ENCODE results near the gene ZNF777. TPM values are rescaled to one million over a fixed set of nuclear protein-coding genes. Genes with fewer than 3 reads are reported as not detected.

ZNF777 gene
- polyA plus RNA-seq, 2 of the 4 experiments (the other 2 are of a cell fraction), result 5.4 to 10.5 TPM

DNA sequence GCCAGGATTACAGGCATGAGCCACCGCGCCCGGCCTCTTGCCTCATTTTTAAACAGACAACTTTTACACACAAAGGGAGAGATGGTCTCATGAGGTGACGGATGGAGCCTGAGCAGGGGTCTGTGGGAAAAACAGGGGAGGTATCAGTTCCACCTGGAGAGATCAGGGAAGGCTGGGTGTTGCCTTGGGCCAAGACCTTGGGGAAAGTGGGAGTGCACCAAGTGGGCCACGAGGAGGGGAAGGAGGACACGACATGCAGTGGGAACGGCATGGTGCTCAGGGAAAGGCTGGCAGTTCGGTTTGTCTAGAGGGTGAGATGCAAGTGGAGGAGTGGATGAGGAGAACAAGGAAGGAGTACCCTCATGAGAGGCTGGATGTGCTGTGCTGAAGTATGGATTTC lies 8.9 kb upstream of the ZNF777 start:
- WGBS (ENCODE audit: missing lambda C conversion rate), result 94% methylated on average over 8 of the region's 8 CpGs
- POLR2A ChIA-PET, result no interaction called here
- no peak for FAIRE-seq

DNA sequence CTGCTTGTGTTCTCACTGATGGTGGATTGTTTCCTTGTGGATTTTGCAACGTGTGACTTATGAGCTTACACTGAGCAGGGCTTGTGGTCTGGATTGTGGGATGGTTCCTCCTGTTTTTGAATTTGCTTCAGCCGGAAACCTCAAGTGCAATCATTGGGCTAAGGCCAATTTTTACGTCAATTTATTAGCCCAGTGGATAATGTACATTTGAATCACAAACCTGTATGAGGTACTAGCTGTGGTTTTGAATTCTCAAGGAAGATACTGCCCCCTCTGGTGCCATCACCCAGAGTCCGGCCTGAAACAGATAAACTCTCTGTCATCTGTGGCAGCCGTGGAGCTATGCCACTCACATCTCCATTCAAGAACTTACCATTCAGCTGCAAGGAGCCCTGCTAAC lies 7.3 kb upstream of the ZNF777 start:
- Histone ChIP-seq H3K4me2 (no peak overlapping the region), H3K4me1 (no peaks in the 10 kb centered on the region), H3K4me3 (no peak overlapping the region), H3K27ac (no peak overlapping the region), H3K9me3 (peaks cover 19% of the 10 kb centered on the region)
- DNase-seq (ENCODE audit: low read depth in 1 of 2, low spot score in 1 of 2), result no peak
- ChIA-PET POLR2A (no interaction called here), CTCF (interaction anchor here (1.2 kb wide), 1 partner anchor 9 kb away, joined by 4 read pairs; no protein-coding TSS in a partner anchor)
- WGBS (ENCODE audit: missing lambda C conversion rate), result 72% methylated on average over 5 of the region's 5 CpGs
- peak in 1 of 2 experiments; percentile 53; a peak in 3 of 6 replicates for ATAC-seq
- TF ChIP-seq MAFK (IDR thresholded peaks at IDR 0.05; ENCODE audit: partially characterized antibody) (no peak), ESRRA (IDR thresholded peaks at IDR 0.05; ENCODE audit: borderline replicate concordance, low read length) (no peak), CHD4 (IDR thresholded peaks at IDR 0.05; ENCODE audit: borderline replicate concordance) (no peak), FOXS1 (CRISPR knock-in tag; IDR thresholded peaks at IDR 0.05) (no peak), TP53 (CRISPR knock-in tag; IDR thresholded peaks at IDR 0.05) (no peak), HOXA7 (CRISPR knock-in tag; IDR thresholded peaks at IDR 0.05) (no peak)
- TF ChIP-seq, protein P1, sequence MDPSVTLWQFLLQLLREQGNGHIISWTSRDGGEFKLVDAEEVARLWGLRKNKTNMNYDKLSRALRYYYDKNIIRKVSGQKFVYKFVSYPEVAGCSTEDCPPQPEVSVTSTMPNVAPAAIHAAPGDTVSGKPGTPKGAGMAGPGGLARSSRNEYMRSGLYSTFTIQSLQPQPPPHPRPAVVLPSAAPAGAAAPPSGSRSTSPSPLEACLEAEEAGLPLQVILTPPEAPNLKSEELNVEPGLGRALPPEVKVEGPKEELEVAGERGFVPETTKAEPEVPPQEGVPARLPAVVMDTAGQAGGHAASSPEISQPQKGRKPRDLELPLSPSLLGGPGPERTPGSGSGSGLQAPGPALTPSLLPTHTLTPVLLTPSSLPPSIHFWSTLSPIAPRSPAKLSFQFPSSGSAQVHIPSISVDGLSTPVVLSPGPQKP (IDR thresholded peaks at IDR 0.05; ENCODE audit: low read depth, low read length), result no peak
- TF ChIP-seq, protein P2, sequence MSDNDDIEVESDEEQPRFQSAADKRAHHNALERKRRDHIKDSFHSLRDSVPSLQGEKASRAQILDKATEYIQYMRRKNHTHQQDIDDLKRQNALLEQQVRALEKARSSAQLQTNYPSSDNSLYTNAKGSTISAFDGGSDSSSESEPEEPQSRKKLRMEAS (IDR thresholded peaks at IDR 0.05), result no peak
- TF ChIP-seq, protein P3, sequence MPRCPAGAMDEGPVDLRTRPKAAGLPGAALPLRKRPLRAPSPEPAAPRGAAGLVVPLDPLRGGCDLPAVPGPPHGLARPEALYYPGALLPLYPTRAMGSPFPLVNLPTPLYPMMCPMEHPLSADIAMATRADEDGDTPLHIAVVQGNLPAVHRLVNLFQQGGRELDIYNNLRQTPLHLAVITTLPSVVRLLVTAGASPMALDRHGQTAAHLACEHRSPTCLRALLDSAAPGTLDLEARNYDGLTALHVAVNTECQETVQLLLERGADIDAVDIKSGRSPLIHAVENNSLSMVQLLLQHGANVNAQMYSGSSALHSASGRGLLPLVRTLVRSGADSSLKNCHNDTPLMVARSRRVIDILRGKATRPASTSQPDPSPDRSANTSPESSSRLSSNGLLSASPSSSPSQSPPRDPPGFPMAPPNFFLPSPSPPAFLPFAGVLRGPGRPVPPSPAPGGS (IDR thresholded peaks at IDR 0.05), result no peak
- FAIRE-seq, result no peak

More for the DNA sequence above, 8.9 kb upstream of the ZNF777 start:
- CTCF ChIA-PET, result interaction anchor here (1.0 kb wide), 1 partner anchor 9 kb away, joined by 4 read pairs; the partner anchor contains the start of gene ZNF777
- no peak for TF ChIP-seq CHD2 (IDR thresholded peaks at IDR 0.05; ENCODE audit: low read length, partially characterized antibody)
- no peak for TF ChIP-seq HDAC2 (IDR thresholded peaks at IDR 0.05)
- TF ChIP-seq HOXB13 (CRISPR knock-in tag; IDR thresholded peaks at IDR 0.05; ENCODE audit: low read depth), result no peak
- TF ChIP-seq FOSL2 (IDR thresholded peaks at IDR 0.05), result no peak
- no peak for TF ChIP-seq FOSL2 (CRISPR knock-in tag; IDR thresholded peaks at IDR 0.05)
- no peak for TF ChIP-seq NR3C1 (IDR thresholded peaks at IDR 0.05)
- ATAC-seq (no peak; a peak in 1 of 6 replicates), DNase-seq (ENCODE audit: low read depth in 1 of 2, low spot score in 1 of 2) (no peak)
- H3K4me2 ChIP-seq, result no peak overlapping the region
- no peaks in the 10 kb centered on the region for H3K4me1 ChIP-seq
- peaks cover 19% of the 10 kb centered on the region for H3K9me3 ChIP-seq
- no peak overlapping the region for H3K27ac ChIP-seq
- no peak overlapping the region for H3K4me3 ChIP-seq

DNA sequence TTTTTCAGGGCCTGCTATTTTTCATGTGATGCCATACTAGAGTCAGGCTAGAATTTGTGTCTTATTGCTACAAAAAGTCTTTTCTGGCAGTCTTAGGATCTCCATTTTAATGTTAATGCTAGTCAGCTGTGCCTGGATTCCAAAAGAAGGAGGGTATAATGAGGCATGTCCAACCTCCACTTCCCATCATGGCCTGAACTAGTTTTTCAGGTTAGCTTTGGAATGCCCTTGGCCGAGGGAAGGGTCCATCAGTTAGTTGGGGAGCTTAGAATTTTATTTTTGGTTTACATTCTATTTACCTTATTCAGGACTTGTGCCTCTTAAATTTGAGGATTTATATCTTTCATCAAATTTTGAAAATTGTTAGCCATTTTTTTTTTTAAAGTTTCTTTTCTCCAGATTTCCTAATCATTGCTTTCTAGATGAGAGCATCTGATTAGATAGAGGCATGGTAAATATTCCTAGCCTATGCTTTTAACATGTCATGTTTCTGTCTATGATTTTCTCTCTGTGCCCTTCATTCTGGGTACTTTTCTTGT lies 6.5 kb upstream of the ZNF777 start:
- DNase-seq (ENCODE audit: low read depth in 1 of 2, low spot score in 1 of 2), result no peak
- Histone ChIP-seq H3K27ac (no peak overlapping the region), H3K9me3 (peaks cover 19% of the 10 kb centered on the region), H3K4me3 (no peak overlapping the region), H3K4me1 (no peaks in the 10 kb centered on the region), H3K4me2 (no peak overlapping the region)
- ChIA-PET CTCF (interaction anchor here (1.2 kb wide), 1 partner anchor 9 kb away, joined by 4 read pairs; no protein-coding TSS in a partner anchor), POLR2A (no interaction called here)
- 70% methylated on average over 1 of the region's 1 CpG for WGBS (ENCODE audit: missing lambda C conversion rate)
- TF ChIP-seq, protein P4, sequence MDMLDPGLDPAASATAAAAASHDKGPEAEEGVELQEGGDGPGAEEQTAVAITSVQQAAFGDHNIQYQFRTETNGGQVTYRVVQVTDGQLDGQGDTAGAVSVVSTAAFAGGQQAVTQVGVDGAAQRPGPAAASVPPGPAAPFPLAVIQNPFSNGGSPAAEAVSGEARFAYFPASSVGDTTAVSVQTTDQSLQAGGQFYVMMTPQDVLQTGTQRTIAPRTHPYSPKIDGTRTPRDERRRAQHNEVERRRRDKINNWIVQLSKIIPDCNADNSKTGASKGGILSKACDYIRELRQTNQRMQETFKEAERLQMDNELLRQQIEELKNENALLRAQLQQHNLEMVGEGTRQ (IDR thresholded peaks at IDR 0.05), result no peak
- TF ChIP-seq, protein P5, sequence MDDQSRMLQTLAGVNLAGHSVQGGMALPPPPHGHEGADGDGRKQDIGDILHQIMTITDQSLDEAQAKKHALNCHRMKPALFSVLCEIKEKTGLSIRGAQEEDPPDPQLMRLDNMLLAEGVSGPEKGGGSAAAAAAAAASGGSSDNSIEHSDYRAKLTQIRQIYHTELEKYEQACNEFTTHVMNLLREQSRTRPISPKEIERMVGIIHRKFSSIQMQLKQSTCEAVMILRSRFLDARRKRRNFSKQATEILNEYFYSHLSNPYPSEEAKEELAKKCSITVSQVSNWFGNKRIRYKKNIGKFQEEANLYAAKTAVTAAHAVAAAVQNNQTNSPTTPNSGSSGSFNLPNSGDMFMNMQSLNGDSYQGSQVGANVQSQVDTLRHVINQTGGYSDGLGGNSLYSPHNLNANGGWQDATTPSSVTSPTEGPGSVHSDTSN (IDR thresholded peaks at IDR 0.05), result no peak
- TF ChIP-seq JUN (IDR thresholded peaks at IDR 0.05), result no peak
- TF ChIP-seq MAZ (IDR thresholded peaks at IDR 0.05; ENCODE audit: borderline replicate concordance, low read depth, low read length), result no peak
- no peak for TF ChIP-seq RAD21 (conservative IDR thresholded peaks at IDR 0.05 in 1 of 2, IDR thresholded peaks at IDR 0.05 in 1 of 2)
- no peak for TF ChIP-seq MAFK (IDR thresholded peaks at IDR 0.05; ENCODE audit: partially characterized antibody)
- TF ChIP-seq, protein P6, sequence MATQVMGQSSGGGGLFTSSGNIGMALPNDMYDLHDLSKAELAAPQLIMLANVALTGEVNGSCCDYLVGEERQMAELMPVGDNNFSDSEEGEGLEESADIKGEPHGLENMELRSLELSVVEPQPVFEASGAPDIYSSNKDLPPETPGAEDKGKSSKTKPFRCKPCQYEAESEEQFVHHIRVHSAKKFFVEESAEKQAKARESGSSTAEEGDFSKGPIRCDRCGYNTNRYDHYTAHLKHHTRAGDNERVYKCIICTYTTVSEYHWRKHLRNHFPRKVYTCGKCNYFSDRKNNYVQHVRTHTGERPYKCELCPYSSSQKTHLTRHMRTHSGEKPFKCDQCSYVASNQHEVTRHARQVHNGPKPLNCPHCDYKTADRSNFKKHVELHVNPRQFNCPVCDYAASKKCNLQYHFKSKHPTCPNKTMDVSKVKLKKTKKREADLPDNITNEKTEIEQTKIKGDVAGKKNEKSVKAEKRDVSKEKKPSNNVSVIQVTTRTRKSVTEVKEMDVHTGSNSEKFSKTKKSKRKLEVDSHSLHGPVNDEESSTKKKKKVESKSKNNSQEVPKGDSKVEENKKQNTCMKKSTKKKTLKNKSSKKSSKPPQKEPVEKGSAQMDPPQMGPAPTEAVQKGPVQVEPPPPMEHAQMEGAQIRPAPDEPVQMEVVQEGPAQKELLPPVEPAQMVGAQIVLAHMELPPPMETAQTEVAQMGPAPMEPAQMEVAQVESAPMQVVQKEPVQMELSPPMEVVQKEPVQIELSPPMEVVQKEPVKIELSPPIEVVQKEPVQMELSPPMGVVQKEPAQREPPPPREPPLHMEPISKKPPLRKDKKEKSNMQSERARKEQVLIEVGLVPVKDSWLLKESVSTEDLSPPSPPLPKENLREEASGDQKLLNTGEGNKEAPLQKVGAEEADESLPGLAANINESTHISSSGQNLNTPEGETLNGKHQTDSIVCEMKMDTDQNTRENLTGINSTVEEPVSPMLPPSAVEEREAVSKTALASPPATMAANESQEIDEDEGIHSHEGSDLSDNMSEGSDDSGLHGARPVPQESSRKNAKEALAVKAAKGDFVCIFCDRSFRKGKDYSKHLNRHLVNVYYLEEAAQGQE (IDR thresholded peaks at IDR 0.05), result no peak
- no peak for TF ChIP-seq RCOR1 (IDR thresholded peaks at IDR 0.05; ENCODE audit: low read depth, low read length)
- no peak for TF ChIP-seq HOXA7 (CRISPR knock-in tag; IDR thresholded peaks at IDR 0.05)
- FAIRE-seq, result no peak
- ATAC-seq, result no peak
